IMR-90 (cell line): Measurements from ENCODE around the gene FAR2. TPM values are rescaled to one million over a fixed set of nuclear protein-coding genes. Genes with fewer than 3 reads are reported as not detected.

Experiments
- ATAC-seq: fragments of 200-7000 bp; cut with Tn5 transposase; 2 replicates; pipeline ENCODE4 v1.9.1; 2020; ENCODE audit warnings: low read depth, mild to moderate bottlenecking, moderate library complexity
- BruUV-seq: library from RNA; stranded (reverse); fragments of 400-500 nt; replicated peaks from 2 replicates; lab custom pipeline; 2021; lab: Mats Ljungman, UMichigan
- CTCF ChIA-PET: fragments of 300-600 bp; formaldehyde crosslinking; extraction: SDS; loops from one replicate; lab custom pipeline; 2021; ENCODE audit warnings: antibody characterized with exemption; lab: Yijun Ruan, JAX
- POLR2A ChIA-PET: fragments of 300-600 bp; sonication (Branson Sonifier 250); formaldehyde crosslinking; loops from one replicate; lab custom pipeline; 2022; ENCODE audit warnings: antibody characterized with exemption; ENCODE audit not compliant: unreplicated experiment; lab: Charles Lee
- DNase-seq: peaks from one replicate; pipeline ENCODE4 v3.0.0; 2013
- H2AFZ ChIP-seq: replicated peaks from 2 replicates; pipeline ENCODE3; 2013; ENCODE audit warnings: low read length, mild to moderate bottlenecking; ENCODE audit not compliant: poor library complexity
- H2AK5ac ChIP-seq: 2 replicates; pipeline ENCODE4 v1.6.1; 2013; ENCODE audit warnings: low read depth, low read length, inconsistent platforms
- H2AK9ac ChIP-seq: replicated peaks from 2 replicates; pipeline ENCODE3; 2013; ENCODE audit warnings: mild to moderate bottlenecking, low read depth, low read length, moderate library complexity; ENCODE audit not compliant: poor library complexity
- H2BK120ac ChIP-seq: 2 replicates; pipeline ENCODE4 v1.6.1; 2013; ENCODE audit warnings: low read depth, low read length, inconsistent platforms
- H2BK15ac ChIP-seq: 3 replicates; pipeline ENCODE4 v1.6.1; 2013; ENCODE audit warnings: low read depth, low read length, inconsistent platforms
- H2BK20ac ChIP-seq: 2 replicates; pipeline ENCODE4 v1.6.1; 2013; ENCODE audit warnings: low read depth, mild to moderate bottlenecking, inconsistent platforms, low read length, moderate library complexity
- H2BK5ac ChIP-seq: 2 replicates; pipeline ENCODE4 v1.6.1; 2013; ENCODE audit warnings: mild to moderate bottlenecking, low read depth, low read length, inconsistent platforms; ENCODE audit not compliant: poor library complexity, severe bottlenecking
- H3K14ac ChIP-seq: replicated peaks from 2 replicates; pipeline ENCODE4 v1.6.1; 2013; ENCODE audit warnings: low read depth, low read length, inconsistent platforms
- H3K18ac ChIP-seq: 2 replicates; pipeline ENCODE4 v1.6.1; 2013; ENCODE audit warnings: low read depth, low read length, control low read depth
- H3K23ac ChIP-seq: 2 replicates; pipeline ENCODE4 v1.6.1; 2013; ENCODE audit warnings: low read depth, low read length, inconsistent platforms
- H3K27ac ChIP-seq: 2 replicates; pipeline ENCODE4 v1.5.1; 2013; ENCODE audit warnings: mild to moderate bottlenecking, control low read depth, low read length; ENCODE audit not compliant: insufficient read depth
- H3K27me3 ChIP-seq: 2 replicates; pipeline ENCODE4 v1.6.1; 2013; ENCODE audit warnings: low read length; ENCODE audit not compliant: control insufficient read depth, insufficient read depth
- H3K36me3 ChIP-seq: 2 replicates; pipeline ENCODE4 v1.6.1; 2013; ENCODE audit warnings: low read length, mixed read lengths; ENCODE audit not compliant: control insufficient read depth, insufficient read depth
- H3K4ac ChIP-seq: 2 replicates; pipeline ENCODE4 v1.6.1; 2013; ENCODE audit warnings: low read depth, low read length, inconsistent platforms
- H3K4me1 ChIP-seq: 2 replicates; pipeline ENCODE4 v1.6.1; 2013; ENCODE audit warnings: low read length, mixed read lengths; ENCODE audit not compliant: control insufficient read depth, insufficient read depth
- H3K4me2 ChIP-seq: 2 replicates; pipeline ENCODE4 v1.6.1; 2013; ENCODE audit warnings: low read depth, mild to moderate bottlenecking, control low read depth, low read length, moderate library complexity
- H3K4me3 ChIP-seq: 2 replicates; pipeline ENCODE4 v1.5.1; 2013; ENCODE audit warnings: low read depth, mild to moderate bottlenecking, control low read depth, low read length, moderate library complexity; ENCODE audit not compliant: insufficient read depth
- H3K56ac ChIP-seq: 2 replicates; pipeline ENCODE4 v1.6.1; 2013; ENCODE audit warnings: low read length, inconsistent platforms; ENCODE audit not compliant: insufficient read depth; ENCODE audit errors: extremely low read depth
- H3K79me1 ChIP-seq, 2 experiments: 2 replicates each; pipeline ENCODE4 v1.6.1; 2013; ENCODE audit warnings: low read length in 2 of 2, inconsistent platforms in 1 of 2, low read depth in 1 of 2
- H3K9ac ChIP-seq: 2 replicates; pipeline ENCODE4 v1.6.1; 2013; ENCODE audit warnings: low read depth, low read length, control low read depth
- H3K9me1 ChIP-seq: 2 replicates; pipeline ENCODE4 v1.6.1; 2013; ENCODE audit warnings: low read length, inconsistent platforms; ENCODE audit not compliant: insufficient read depth
- H3K9me3 ChIP-seq: 2 replicates; pipeline ENCODE4 v1.6.1; 2013; ENCODE audit warnings: low read length; ENCODE audit not compliant: control insufficient read depth, insufficient read depth
- H4K20me1 ChIP-seq: 2 replicates; pipeline ENCODE4 v1.6.1; 2013; ENCODE audit warnings: low read length, inconsistent platforms; ENCODE audit not compliant: insufficient read depth
- H4K5ac ChIP-seq: 2 replicates; pipeline ENCODE4 v1.6.1; 2013; ENCODE audit warnings: mild to moderate bottlenecking, low read depth, low read length, control low read depth
- H4K8ac ChIP-seq, 2 experiments: 2 replicates each; pipeline ENCODE4 v1.6.1; 2013; ENCODE audit warnings: low read depth in 2 of 2, low read length in 2 of 2, control low read depth in 1 of 2, inconsistent platforms in 1 of 2
- H4K91ac ChIP-seq: 2 replicates; pipeline ENCODE4 v1.6.1; 2013; ENCODE audit warnings: low read depth, low read length, inconsistent platforms; ENCODE audit not compliant: insufficient read depth
- CEBPB ChIP-seq: IDR thresholded peaks from 2 replicates; pipeline ENCODE4 v1.6.1; 2012; ENCODE audit warnings: low read depth, low read length, improper control_type of control experiment
- WGBS, 2 experiments: methylation state at CpG; one replicate each; pipeline versions ENCODE4 v1.1.5 to v1.1.7; 2013; ENCODE audit warnings: missing lambda C conversion rate in 2 of 2; ENCODE audit not compliant: insufficient read length in 1 of 2; ENCODE audit errors: extremely low coverage in 2 of 2; 5-methylcytosine and 5-hydroxymethylcytosine counted together
- dilution Hi-C: fragments of 300-500 bp; cut with HindIII; formaldehyde crosslinking; loops from one replicate; pipeline ENCODE4 v1.14.3; 2018; ENCODE audit warnings: low sequenced_read_pairs; ENCODE audit not compliant: unreplicated experiment
- in situ Hi-C: fragments of 300-500 bp; cut with MboI; formaldehyde crosslinking; loops from 3 replicates; pipeline ENCODE4 v1.14.3; 2019; ENCODE audit warnings: low sequenced_read_pairs, inconsistent platforms, mixed read lengths
- intact Hi-C: fragments of 100-400 bp; cut with micrococcal nuclease; formaldehyde crosslinking; loops from 2 replicates; pipeline ENCODE4 v1.10.0; 2022
- polyA plus RNA-seq, 3 experiments: library from polyadenylated mRNA; depleted of rRNA; stranded (reverse); fragments of >200 nt; gene quantifications; 2 replicates each; pipeline ENCODE4 v1.2.3, GENCODE V29; 2012; ENCODE audit warnings: low replicate concordance in 1 of 3
- total RNA-seq: library from RNA; depleted of rRNA; stranded (reverse); fragments of >200 nt; gene quantifications from 2 replicates; pipeline ENCODE4 v1.2.3, GENCODE V29; 2012
- TF ChIP-seq, protein P1 (sequence below): fragments of 150-350 bp; IDR thresholded peaks from 2 replicates; pipeline ENCODE4 v1.6.1; 2017; ENCODE audit warnings: mild to moderate bottlenecking, antibody characterized with exemption, low read length, low read depth

The FAR2 gene
- total and polyA plus RNA-seq, 2 of the 4 experiments (the other 2 are of a cell fraction) = 1.1 to 2.0 TPM

DNA sequence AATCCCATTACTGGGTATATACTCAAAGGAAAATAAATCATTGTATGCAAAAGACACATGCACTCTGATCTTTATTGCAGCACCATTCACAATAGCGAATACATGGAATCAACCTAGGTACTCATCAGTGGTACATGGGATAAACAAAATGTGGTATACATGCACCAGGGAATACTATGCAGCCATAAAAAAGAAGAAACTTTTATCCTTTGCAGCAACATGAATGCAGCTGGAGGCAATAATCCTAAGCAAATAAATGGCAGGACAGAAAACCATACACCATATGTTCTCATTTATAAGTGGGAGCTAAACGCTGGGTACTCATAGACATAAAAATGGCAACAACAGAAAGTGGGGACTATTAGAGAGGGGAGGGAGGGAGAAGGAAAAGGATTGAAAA, 216.0 kb downstream of the FAR2 start:
- Histone ChIP-seq H3K56ac (no peak overlapping the region), H2BK15ac (no peak overlapping the region), H3K4ac (no peak overlapping the region), H4K8ac (no peak overlapping the region), H2AK5ac (no peak overlapping the region), H3K79me1 (peaks cover 3 to 6% of the 10 kb centered on the region in 2 experiments; a peak in 3 of 4 replicates), H4K20me1 (no peaks in the 10 kb centered on the region), H3K23ac (no peak overlapping the region), H3K18ac (no peak overlapping the region), H2AFZ (no peak overlapping the region), H3K9ac (no peak overlapping the region), H2BK120ac (no peak overlapping the region), H3K4me1 (no peaks in the 10 kb centered on the region), H3K27me3 (no peaks in the 10 kb centered on the region), H3K4me2 (no peak overlapping the region), H2BK5ac (no peak overlapping the region), H3K9me1 (no peaks in the 10 kb centered on the region), H2AK9ac (no peak overlapping the region), H3K9me3 (no peaks in the 10 kb centered on the region), H4K91ac (no peak overlapping the region), H2BK20ac (no peak overlapping the region), H4K5ac (no peak overlapping the region), H3K4me3 (no peak overlapping the region), H3K27ac (no peak overlapping the region), H3K36me3 (peaks cover 11% of the 10 kb centered on the region; the same call in 1 of the 2 replicates), H3K14ac (no peak overlapping the region)
- no peak for ATAC-seq
- dilution Hi-C loops = no loop called here
- ChIA-PET POLR2A (no interaction called here), CTCF (no interaction called here)
- no CpG with 5 or more reads among the region's 2 CpGs for WGBS, 2 experiments
- BruUV-seq = no TSS peak
- intact Hi-C loops = no loop called here
- TF ChIP-seq, protein P1, sequence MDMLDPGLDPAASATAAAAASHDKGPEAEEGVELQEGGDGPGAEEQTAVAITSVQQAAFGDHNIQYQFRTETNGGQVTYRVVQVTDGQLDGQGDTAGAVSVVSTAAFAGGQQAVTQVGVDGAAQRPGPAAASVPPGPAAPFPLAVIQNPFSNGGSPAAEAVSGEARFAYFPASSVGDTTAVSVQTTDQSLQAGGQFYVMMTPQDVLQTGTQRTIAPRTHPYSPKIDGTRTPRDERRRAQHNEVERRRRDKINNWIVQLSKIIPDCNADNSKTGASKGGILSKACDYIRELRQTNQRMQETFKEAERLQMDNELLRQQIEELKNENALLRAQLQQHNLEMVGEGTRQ = no peak
- TF ChIP-seq CEBPB = no peak
- no peak for DNase-seq
- in situ Hi-C loops = no loop called here
